ENCODE results near the gene AMMECR1L. TPM values are rescaled to one million over a fixed set of nuclear protein-coding genes. Genes with fewer than 3 reads are reported as not detected.

Gene AMMECR1L
- total and polyA plus RNA-seq, 2 of the 13 experiments (the other 11 are each of a cell fraction or from before 2014, with no cell fraction given) = 9.1 to 14.2 TPM

DNA sequence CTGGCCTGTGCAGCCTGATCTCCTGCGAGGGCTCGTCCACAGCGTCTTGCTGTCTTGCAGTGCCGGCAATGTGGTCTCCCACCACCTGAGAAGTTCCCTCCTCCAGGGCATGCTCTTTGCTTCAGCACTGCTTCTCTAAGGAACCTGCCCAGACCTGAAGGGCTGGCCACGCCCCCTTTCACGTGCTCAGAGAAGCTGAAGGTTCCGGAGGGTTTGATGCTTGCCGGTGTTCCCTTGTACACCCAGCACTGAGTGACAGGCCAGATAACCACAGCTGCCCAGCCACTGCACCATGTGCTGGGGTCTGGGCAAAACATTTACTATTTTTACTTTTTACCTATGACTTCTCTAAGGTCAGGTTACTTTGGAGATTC is 26.1 kb downstream of the AMMECR1L start (continued):
- TF ChIP-seq FUBP1 (CRISPR knock-in tag; IDR thresholded peaks at IDR 0.05; ENCODE audit: borderline replicate concordance) (no peak), ZNF12 (CRISPR knock-in tag; IDR thresholded peaks at IDR 0.05) (no peak), THAP8 (CRISPR knock-in tag; IDR thresholded peaks at IDR 0.05; ENCODE audit: borderline replicate concordance) (no peak), DNMT1 (CRISPR knock-in tag; IDR thresholded peaks at IDR 0.05) (no peak), TBX3 (IDR thresholded peaks at IDR 0.05; ENCODE audit: borderline replicate concordance) (no peak), SALL1 (CRISPR knock-in tag; IDR thresholded peaks at IDR 0.05) (0 out of 2 replicates have a peak, but pooled peaks have one; percentile 24), ZNF776 (CRISPR knock-in tag; IDR thresholded peaks at IDR 0.05) (no peak), ZNF318 (CRISPR knock-in tag; IDR thresholded peaks at IDR 0.05) (0 out of 2 replicates have a peak, but pooled peaks have one; percentile 6), ZNF569 (CRISPR knock-in tag; IDR thresholded peaks at IDR 0.05; ENCODE audit: borderline replicate concordance) (0 out of 2 replicates have a peak, but pooled peaks have one; percentile 45), ZNF572 (CRISPR knock-in tag; IDR thresholded peaks at IDR 0.05) (no peak), ZNF768 (CRISPR knock-in tag; IDR thresholded peaks at IDR 0.05) (no peak), MAFG (CRISPR knock-in tag; IDR thresholded peaks at IDR 0.05) (no peak)
- TF ChIP-seq, protein P1, sequence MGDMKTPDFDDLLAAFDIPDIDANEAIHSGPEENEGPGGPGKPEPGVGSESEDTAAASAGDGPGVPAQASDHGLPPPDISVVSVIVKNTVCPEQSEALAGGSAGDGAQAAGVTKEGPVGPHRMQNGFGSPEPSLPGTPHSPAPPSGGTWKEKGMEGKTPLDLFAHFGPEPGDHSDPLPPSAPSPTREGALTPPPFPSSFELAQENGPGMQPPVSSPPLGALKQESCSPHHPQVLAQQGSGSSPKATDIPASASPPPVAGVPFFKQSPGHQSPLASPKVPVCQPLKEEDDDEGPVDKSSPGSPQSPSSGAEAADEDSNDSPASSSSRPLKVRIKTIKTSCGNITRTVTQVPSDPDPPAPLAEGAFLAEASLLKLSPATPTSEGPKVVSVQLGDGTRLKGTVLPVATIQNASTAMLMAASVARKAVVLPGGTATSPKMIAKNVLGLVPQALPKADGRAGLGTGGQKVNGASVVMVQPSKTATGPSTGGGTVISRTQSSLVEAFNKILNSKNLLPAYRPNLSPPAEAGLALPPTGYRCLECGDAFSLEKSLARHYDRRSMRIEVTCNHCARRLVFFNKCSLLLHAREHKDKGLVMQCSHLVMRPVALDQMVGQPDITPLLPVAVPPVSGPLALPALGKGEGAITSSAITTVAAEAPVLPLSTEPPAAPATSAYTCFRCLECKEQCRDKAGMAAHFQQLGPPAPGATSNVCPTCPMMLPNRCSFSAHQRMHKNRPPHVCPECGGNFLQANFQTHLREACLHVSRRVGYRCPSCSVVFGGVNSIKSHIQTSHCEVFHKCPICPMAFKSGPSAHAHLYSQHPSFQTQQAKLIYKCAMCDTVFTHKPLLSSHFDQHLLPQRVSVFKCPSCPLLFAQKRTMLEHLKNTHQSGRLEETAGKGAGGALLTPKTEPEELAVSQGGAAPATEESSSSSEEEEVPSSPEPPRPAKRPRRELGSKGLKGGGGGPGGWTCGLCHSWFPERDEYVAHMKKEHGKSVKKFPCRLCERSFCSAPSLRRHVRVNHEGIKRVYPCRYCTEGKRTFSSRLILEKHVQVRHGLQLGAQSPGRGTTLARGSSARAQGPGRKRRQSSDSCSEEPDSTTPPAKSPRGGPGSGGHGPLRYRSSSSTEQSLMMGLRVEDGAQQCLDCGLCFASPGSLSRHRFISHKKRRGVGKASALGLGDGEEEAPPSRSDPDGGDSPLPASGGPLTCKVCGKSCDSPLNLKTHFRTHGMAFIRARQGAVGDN (CRISPR knock-in tag; IDR thresholded peaks at IDR 0.05) = peak; percentile 53

Measured in HepG2 (cell line).